ENCODE data around the gene COA8.

COA8 gene

GRCh38 chr14:103543721-103544387 lies 18.9 kb upstream of the COA8 start:
- no peak for TF ChIP-seq JUND (IDR thresholded peaks at IDR 0.05; ENCODE audit: low read depth)
- no peak for DNase-seq (ENCODE audit: low read depth in 1 of 2, low spot score in 1 of 2)
- in situ Hi-C loops (cut with HindIII; ENCODE audit: low pct_unique_long_range_greater_than_20kb, low sequenced_read_pairs) = no loop called here

- TF ChIP-seq JUND (IDR thresholded peaks at IDR 0.05; ENCODE audit: low read depth) = no peak
- in situ Hi-C loops (cut with HindIII; ENCODE audit: low pct_unique_long_range_greater_than_20kb, low sequenced_read_pairs) = no loop called here
Measured at GRCh38 chr14:103544388-103545218, 18.2 kb upstream of the COA8 start.

GRCh38 chr14:103545219-103545914 lies 17.4 kb upstream of the COA8 start:
- no peak for TF ChIP-seq JUND (IDR thresholded peaks at IDR 0.05; ENCODE audit: low read depth)
- in situ Hi-C loops (cut with HindIII; ENCODE audit: low pct_unique_long_range_greater_than_20kb, low sequenced_read_pairs) = no loop called here

More at GRCh38 chr14:103544388-103545218, 18.2 kb upstream of the COA8 start:
- no peak for DNase-seq (ENCODE audit: low read depth in 1 of 2, low spot score in 1 of 2)

GRCh38 chr14:103545915-103546651 lies 16.7 kb upstream of the COA8 start:
- no peak for DNase-seq (ENCODE audit: low read depth in 1 of 2, low spot score in 1 of 2)
- in situ Hi-C loops (cut with HindIII; ENCODE audit: low pct_unique_long_range_greater_than_20kb, low sequenced_read_pairs) = no loop called here
- no peak for TF ChIP-seq JUND (IDR thresholded peaks at IDR 0.05; ENCODE audit: low read depth)

More at GRCh38 chr14:103545219-103545914, 17.4 kb upstream of the COA8 start:
- no peak for DNase-seq (ENCODE audit: low read depth in 1 of 2, low spot score in 1 of 2)

GRCh38 chr14:103546652-103547454 lies 15.9 kb upstream of the COA8 start:
- in situ Hi-C loops (cut with HindIII; ENCODE audit: low pct_unique_long_range_greater_than_20kb, low sequenced_read_pairs) = no loop called here
- DNase-seq (ENCODE audit: low read depth in 1 of 2, low spot score in 1 of 2) = peak; percentile 79 to 96

GRCh38 chr14:103547455-103547940 lies 15.3 kb upstream of the COA8 start:
- in situ Hi-C loops (cut with HindIII; ENCODE audit: low pct_unique_long_range_greater_than_20kb, low sequenced_read_pairs) = no loop called here
- no peak for DNase-seq (ENCODE audit: low read depth in 1 of 2, low spot score in 1 of 2)
- TF ChIP-seq JUND (IDR thresholded peaks at IDR 0.05; ENCODE audit: low read depth) = no peak

More at GRCh38 chr14:103546652-103547454, 15.9 kb upstream of the COA8 start:
- no peak for TF ChIP-seq JUND (IDR thresholded peaks at IDR 0.05; ENCODE audit: low read depth)

- DNase-seq (ENCODE audit: low read depth in 1 of 2, low spot score in 1 of 2) = no peak
- in situ Hi-C loops (cut with HindIII; ENCODE audit: low pct_unique_long_range_greater_than_20kb, low sequenced_read_pairs) = no loop called here
- TF ChIP-seq JUND (IDR thresholded peaks at IDR 0.05; ENCODE audit: low read depth) = no peak
Measured at GRCh38 chr14:103547941-103548462, 14.8 kb upstream of the COA8 start.

- in situ Hi-C loops (cut with HindIII; ENCODE audit: low pct_unique_long_range_greater_than_20kb, low sequenced_read_pairs) = no loop called here
- no peak for TF ChIP-seq JUND (IDR thresholded peaks at IDR 0.05; ENCODE audit: low read depth)
- DNase-seq (ENCODE audit: low read depth in 1 of 2, low spot score in 1 of 2) = no peak
Measured at GRCh38 chr14:103548463-103549351, 14.1 kb upstream of the COA8 start.

- no peak for TF ChIP-seq JUND (IDR thresholded peaks at IDR 0.05; ENCODE audit: low read depth)
- no peak for DNase-seq (ENCODE audit: low read depth in 1 of 2, low spot score in 1 of 2)
- in situ Hi-C loops (cut with HindIII; ENCODE audit: low pct_unique_long_range_greater_than_20kb, low sequenced_read_pairs) = no loop called here
Measured at GRCh38 chr14:103549361-103550311, 13.1 kb upstream of the COA8 start.
